Measurements from ENCODE around the gene ADGRB2.

Gene ADGRB2

DNA sequence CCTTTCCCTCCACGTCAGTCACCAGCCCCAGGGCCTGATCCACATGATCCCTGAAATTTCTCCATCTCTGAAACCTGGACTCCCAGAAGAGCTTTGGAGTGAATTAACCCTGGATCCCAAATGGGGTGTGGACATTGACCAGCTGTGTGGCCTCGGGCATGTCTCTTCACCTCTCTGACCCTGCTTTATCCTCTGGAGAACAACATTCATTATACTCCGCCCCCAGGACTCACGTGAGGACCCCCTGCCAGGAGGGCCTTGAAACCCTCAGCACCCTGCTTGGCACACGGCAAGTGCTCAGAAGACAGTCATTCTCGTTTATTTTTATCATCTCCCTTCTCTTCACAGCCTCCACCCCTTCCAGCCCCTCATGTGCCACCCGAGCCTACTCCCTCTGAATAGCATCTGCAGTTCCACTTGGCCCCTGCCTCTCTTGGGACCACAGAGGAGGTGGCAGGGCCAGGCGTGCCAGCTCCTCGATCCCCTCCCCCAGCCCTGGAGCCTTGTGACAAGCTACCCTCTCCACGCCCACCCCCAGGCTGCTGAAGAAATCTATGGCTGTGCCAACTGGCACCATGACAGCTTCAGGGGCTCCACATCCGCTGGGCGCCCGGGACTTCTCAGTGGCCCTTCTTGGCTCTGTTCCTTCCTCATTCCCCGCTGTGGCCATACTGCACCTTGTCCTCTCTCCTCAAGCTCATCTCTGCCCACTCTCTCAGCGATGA is 18.0 kb downstream of the ADGRB2 start:
- no peak for DNase-seq

- no peak for DNase-seq
These were observed 18.8 kb downstream of the ADGRB2 start for GRCh38 chr1:31745096-31745945.

DNA sequence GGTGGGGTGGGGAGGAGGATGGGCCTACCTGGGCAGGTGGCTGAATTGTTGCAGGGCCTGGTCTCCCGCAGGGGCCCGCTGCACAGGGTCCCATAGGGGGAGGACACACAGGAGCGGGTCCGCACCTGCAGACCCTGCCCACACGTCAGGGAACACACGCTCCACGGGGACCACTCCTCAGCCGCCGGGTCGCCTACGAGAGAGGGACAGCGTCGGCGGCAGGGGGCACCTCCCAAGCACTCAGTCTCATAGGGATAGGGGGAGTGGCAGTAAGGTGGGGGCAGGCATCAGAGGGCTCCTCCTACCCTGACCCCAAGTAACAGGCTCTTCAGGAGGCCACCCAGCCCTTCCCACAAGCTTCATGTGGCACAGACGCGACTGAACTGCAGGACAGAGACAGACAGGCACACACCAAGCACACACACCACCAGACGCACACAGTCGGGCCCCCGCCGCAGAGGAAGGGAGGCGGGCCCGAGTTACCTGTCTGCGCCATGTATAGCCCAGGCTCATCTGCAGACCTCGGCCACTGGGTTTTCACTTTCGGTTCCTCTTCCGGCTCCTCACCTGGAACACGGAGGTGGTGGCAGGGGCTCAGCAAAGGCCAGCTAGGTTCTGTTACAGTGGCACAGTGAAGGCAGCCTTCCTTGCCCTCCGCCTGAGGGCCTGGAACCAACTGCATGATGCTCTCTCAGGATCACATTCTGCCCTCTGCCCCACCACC is 19.8 kb downstream of the ADGRB2 start:
- DNase-seq = no peak

- DNase-seq = no peak
These were observed 21.5 kb downstream of the ADGRB2 start for GRCh38 chr1:31742462-31743212.

DNA sequence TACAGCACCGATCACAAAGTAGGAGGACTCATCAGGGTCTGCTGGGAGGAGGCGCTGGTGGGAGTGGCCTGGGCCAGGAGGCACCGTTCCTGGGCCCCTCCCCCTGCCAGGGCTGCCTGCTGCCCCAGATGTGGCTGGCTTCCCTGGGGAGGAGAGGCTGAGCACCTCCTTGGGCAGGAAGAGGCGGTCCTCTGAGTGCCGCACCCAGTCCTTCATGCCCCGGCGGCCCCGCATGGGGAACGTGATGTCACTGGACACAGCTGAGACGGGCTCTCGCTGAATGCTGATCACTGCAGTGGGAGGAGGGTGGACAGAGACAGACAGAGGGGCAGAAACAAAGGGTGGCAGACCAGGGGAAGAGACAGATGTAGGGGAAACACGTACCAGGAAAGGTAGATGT is 24.8 kb downstream of the ADGRB2 start:
- DNase-seq = no peak

- DNase-seq = no peak
These were observed 27.5 kb downstream of the ADGRB2 start for GRCh38 chr1:31736675-31737074.

DNA sequence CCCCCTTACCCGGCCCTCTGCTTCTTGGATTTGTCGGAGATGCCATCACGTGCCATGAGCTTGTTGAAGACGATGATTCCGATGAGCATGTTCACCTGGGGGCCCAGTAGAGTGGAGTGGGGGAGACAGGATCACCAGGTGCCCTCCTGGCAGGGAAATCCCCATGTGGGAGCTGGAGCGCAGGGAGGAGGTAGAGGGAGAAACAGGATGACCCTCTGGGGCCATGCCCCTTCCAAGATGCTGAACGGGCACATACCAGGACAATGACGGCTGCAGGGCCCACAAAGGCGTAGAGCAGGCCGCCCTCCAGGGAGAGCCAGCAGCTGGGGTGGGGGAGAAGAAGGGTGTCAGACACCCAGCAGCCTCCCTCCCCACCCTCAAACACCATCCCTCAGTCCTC is 28.6 kb downstream of the ADGRB2 start:
- no peak for DNase-seq

DNA sequence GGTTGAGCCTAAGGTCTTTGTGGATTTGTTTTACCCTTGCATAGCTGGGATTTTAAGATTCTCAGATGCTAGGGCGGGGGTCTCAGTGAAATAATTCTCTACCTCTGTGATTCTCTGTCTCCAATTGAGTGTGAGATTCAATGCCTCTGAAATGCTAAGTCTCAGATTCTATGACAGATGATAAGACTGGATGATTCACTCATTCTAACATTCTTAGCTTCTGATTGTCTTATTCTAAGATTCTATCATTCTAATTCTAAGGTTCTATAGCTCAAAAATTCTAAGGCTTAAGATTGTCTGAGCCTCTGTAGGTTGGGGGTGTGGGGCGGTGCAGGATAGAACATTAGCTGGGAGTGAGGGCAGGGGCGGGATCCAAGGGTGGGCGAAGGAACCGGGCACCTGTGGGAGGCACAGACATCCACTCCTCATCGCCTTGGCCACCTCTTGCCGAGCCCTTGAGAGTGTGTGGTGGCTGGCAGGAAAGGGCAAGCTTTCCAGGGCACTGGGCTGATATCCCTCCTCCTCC is 29.5 kb downstream of the ADGRB2 start:
- no peak for DNase-seq

DNA sequence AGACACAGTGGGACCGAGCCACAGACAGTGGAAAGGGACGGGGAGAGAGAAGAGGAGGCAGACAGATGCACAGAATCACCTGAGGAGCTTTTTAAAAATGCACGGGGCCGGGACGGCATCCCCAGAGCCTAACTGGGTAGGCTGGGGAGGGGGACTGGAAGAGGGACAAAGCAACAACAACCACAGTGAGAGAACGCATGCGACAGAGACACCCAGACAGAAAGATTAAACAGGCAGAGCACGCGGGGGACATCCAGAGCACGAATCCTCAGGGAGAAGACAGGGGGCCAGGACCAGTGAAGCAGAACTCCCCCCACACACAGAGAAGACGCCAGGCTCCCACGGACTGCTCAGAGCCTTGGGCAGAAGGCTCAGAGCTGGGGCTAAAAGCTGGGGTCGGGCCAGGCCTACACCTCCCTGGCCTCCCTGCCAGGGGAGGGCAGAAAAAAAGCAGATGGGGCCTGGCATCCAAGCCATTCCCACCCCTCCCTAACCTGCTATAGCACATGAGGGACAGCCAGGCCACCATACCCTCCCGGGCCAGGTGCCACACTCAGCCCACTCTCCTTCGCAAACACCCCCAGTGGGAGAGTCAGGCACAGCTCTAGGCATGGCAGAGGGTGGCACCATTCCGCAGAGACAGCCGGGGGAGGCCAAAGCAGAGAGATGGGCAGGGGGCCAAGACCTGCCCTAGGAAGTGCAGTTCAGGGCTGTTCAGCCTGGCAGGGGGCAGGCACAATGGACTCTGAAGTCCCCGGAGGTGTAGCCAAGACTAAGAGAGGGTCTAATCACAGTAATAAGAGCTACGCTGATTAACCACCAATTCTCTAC is 30.5 kb downstream of the ADGRB2 start:
- no peak for DNase-seq

GRCh38 chr1:31732751-31733289 is 31.3 kb downstream of the ADGRB2 start:
- DNase-seq = no peak

- DNase-seq = no peak
These were observed 31.8 kb downstream of the ADGRB2 start for GRCh38 chr1:31732343-31732742.

GRCh38 chr1:31731049-31731565 is 33.0 kb downstream of the ADGRB2 start:
- no peak for DNase-seq

GRCh38 chr1:31730336-31731048 is 33.6 kb downstream of the ADGRB2 start:
- DNase-seq = no peak

DNA sequence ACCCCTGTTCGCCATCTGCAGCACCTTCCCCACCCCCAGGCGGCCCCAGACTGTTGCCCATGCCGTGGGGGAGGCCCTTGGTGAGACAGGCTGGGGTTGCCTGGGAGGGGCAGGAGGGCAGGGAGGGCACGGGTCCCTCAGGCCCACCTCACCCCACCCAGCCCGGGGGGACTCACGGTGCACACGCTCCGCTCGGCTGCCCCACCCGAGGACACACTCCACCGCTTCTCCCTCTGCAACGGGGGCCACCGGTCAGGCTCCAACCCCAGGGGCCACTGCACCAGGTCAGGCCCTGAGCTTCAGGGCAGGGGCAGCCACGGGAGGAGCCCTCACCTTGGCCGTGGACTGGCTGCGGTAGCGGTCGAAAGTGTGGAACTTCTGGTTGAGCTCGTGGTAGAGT is 36.3 kb downstream of the ADGRB2 start:
- DNase-seq = no peak

GRCh38 chr1:31727195-31727594 is 36.9 kb downstream of the ADGRB2 start:
- DNase-seq = no peak

DNA sequence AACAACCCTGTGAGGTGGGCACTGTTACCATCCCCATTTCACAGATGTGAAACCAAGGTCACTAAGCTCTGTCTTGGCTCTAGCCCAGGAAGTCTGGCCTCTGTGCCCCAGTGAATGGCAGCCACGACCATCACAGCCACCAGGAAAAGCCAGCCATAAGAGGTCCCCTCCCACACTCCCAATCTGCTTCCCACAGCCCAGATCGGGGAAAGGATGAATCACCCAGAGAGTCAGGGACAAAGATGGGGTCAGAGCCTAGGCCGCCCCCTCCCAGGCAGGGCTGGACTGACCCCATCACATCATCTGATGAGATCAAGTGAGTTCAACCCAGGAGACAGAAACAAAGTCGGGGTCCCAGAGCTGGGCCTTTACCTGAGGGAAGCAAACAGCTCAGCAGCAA is 37.4 kb downstream of the ADGRB2 start:
- no peak for DNase-seq

GRCh38 chr1:31725777-31726535 is 38.2 kb downstream of the ADGRB2 start:
- DNase-seq = no peak

DNA sequence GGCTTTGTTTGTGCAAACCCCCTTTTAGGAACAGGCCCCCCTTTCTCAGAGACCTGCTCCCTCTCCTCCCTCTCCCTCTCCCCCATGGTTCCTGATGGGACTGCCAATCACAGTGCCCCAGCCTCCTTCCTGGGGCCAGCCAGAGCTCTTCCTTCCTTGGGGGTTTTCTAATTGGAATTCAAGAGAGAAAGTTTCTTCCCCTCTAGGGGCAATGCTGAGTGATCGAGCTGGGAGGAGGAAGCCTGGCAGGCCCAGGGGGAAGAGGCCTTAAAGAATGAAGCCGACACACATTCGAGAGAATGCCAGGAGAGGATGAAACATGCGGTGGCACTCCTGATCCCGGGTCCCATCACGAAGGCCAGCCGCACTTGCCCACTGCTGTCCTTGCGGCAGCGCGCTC is 39.0 kb downstream of the ADGRB2 start:
- DNase-seq = no peak

DNA sequence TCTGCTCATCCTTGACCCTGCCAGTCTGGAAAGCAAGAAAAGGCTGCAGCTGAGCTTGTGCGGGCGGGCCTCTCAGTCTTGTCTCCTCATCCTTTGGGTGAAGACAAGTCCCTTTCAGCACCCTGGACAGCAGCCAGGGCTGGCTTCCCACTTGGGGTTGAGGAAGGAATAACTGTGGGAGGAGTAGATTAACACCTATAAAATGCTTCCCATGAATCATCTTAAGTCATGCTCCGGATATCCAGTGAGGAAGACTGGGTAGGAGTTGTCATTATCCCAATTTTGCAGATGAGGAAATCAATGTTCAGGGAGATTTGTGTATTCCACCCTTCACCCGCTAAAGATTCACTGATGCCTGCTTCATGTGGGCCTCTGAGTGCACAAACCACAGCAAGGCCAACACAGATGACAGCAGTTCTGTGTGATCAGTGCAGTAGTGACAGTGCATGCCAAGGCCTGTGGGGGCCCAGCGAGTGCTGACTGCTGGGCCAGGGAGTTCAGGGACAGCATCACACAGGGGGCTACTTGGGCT is 40.2 kb downstream of the ADGRB2 start:
- no peak for DNase-seq
